Ishikawa (cell line): ENCODE results near the gene TRIM67.

Experiments used
- CEBPB ChIP-seq: IDR thresholded peaks from 2 replicates; pipeline ENCODE4 v1.6.1; 2012
- CREB1 ChIP-seq: IDR thresholded peaks from 2 replicates; pipeline ENCODE4 v1.6.1; 2012; ENCODE audit warnings: low read depth
- EGR1 ChIP-seq: IDR thresholded peaks from 2 replicates; pipeline ENCODE4 v1.6.1; 2012
- EP300 ChIP-seq: IDR thresholded peaks from 2 replicates; pipeline ENCODE4 v1.6.1; 2012; ENCODE audit warnings: borderline replicate concordance
- FOXM1 ChIP-seq: IDR thresholded peaks from 2 replicates; pipeline ENCODE4 v1.6.1; 2012; ENCODE audit warnings: low read depth, borderline replicate concordance
- MAX ChIP-seq: IDR thresholded peaks from 2 replicates; pipeline ENCODE4 v1.6.1; 2012
- NFIC ChIP-seq: IDR thresholded peaks from 2 replicates; pipeline ENCODE4 v1.6.1; 2012
- RAD21 ChIP-seq: IDR thresholded peaks from 2 replicates; pipeline ENCODE4 v1.6.1; 2012; ENCODE audit warnings: low read depth
- REST ChIP-seq: IDR thresholded peaks from 2 replicates; pipeline ENCODE4 v1.6.1; 2012; ENCODE audit warnings: low read depth, mild to moderate bottlenecking
- TAF1 ChIP-seq: IDR thresholded peaks from 2 replicates; pipeline ENCODE4 v1.6.1; 2012; ENCODE audit warnings: low read depth, mild to moderate bottlenecking
- TCF12 ChIP-seq: IDR thresholded peaks from 2 replicates; pipeline ENCODE4 v1.6.1; 2012; ENCODE audit warnings: low read depth
- TEAD4 ChIP-seq: IDR thresholded peaks from 2 replicates; pipeline ENCODE4 v1.6.1; 2012
- YY1 ChIP-seq: IDR thresholded peaks from 2 replicates; pipeline ENCODE4 v1.6.1; 2012; ENCODE audit warnings: low read depth
- ZBTB7A ChIP-seq: IDR thresholded peaks from 2 replicates; pipeline ENCODE4 v1.6.1; 2012; ENCODE audit warnings: low read depth
- TF ChIP-seq, protein P1 (sequence below): IDR thresholded peaks from 2 replicates; pipeline ENCODE4 v1.6.1; 2012

TRIM67 gene

GRCh38 chr1:231134624-231135023 is 27.2 kb upstream of the TRIM67 start:
- no peak for TF ChIP-seq TCF12
- no peak for TF ChIP-seq EP300
- no peak for TF ChIP-seq REST
- no peak for TF ChIP-seq CREB1
- TF ChIP-seq NFIC = no peak
- TF ChIP-seq RAD21 = no peak
- TF ChIP-seq EGR1 = no peak
- no peak for TF ChIP-seq TEAD4
- TF ChIP-seq ZBTB7A = no peak
- TF ChIP-seq TAF1 = no peak
- TF ChIP-seq YY1 = no peak
- no peak for TF ChIP-seq MAX

- TF ChIP-seq ZBTB7A = no peak
- no peak for TF ChIP-seq YY1
- TF ChIP-seq EGR1 = no peak
- no peak for TF ChIP-seq CREB1
- no peak for TF ChIP-seq FOXM1
- TF ChIP-seq, protein P1, sequence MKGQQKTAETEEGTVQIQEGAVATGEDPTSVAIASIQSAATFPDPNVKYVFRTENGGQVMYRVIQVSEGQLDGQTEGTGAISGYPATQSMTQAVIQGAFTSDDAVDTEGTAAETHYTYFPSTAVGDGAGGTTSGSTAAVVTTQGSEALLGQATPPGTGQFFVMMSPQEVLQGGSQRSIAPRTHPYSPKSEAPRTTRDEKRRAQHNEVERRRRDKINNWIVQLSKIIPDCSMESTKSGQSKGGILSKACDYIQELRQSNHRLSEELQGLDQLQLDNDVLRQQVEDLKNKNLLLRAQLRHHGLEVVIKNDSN = no peak
- no peak for TF ChIP-seq RAD21
- TF ChIP-seq TCF12 = no peak
- TF ChIP-seq EP300 = no peak
- TF ChIP-seq REST = no peak
- no peak for TF ChIP-seq CEBPB
- no peak for TF ChIP-seq TEAD4
- TF ChIP-seq MAX = no peak
Observed at GRCh38 chr1:231138236-231138635, 23.6 kb upstream of the TRIM67 start.

GRCh38 chr1:231139125-231139649 is 22.7 kb upstream of the TRIM67 start:
- TF ChIP-seq ZBTB7A = no peak
- TF ChIP-seq TAF1 = no peak
- peak; percentile 50; the same call in 1 of the 2 replicates for TF ChIP-seq REST

- no peak for TF ChIP-seq TCF12
- TF ChIP-seq CREB1 = no peak
Observed at GRCh38 chr1:231139659-231140654, 21.9 kb upstream of the TRIM67 start.
